C4-2B (cell line): ENCODE data around the gene NPTX2.
"Not testable (repeated sequence)": the region's sequence is repeated elsewhere in the genome, so short reads cannot be mapped to it uniquely, and the experiment has no call there.

ENCODE experiments used
- H3K27ac ChIP-seq: fragments of 450-650 bp; 2 replicates; pipeline ENCODE4 v1.5.1; 2017
- CTCF ChIP-seq: fragments of 450-650 bp; conservative IDR thresholded peaks from 2 replicates; pipeline ENCODE4 v1.5.1; 2017; ENCODE audit warnings: mild to moderate bottlenecking
- ZFX ChIP-seq: fragments of 450-650 bp; IDR thresholded peaks from 2 replicates; pipeline ENCODE4 v1.6.1; 2017

Gene NPTX2, protein sequence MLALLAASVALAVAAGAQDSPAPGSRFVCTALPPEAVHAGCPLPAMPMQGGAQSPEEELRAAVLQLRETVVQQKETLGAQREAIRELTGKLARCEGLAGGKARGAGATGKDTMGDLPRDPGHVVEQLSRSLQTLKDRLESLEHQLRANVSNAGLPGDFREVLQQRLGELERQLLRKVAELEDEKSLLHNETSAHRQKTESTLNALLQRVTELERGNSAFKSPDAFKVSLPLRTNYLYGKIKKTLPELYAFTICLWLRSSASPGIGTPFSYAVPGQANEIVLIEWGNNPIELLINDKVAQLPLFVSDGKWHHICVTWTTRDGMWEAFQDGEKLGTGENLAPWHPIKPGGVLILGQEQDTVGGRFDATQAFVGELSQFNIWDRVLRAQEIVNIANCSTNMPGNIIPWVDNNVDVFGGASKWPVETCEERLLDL

GRCh38 chr7:98617051-98617959, at the start of gene NPTX2:
TSS of gene NPTX2 (plus strand) at chr7:98617285. CDS start at chr7:98617462, 177 bp downstream.
- H3K27ac ChIP-seq, result peak within 1 kb of the TSS; percentile 24
- TF ChIP-seq CTCF, result peak; percentile 90
- TF ChIP-seq ZFX, result peak; percentile 79; the same call in 1 of the 2 replicates

DNA sequence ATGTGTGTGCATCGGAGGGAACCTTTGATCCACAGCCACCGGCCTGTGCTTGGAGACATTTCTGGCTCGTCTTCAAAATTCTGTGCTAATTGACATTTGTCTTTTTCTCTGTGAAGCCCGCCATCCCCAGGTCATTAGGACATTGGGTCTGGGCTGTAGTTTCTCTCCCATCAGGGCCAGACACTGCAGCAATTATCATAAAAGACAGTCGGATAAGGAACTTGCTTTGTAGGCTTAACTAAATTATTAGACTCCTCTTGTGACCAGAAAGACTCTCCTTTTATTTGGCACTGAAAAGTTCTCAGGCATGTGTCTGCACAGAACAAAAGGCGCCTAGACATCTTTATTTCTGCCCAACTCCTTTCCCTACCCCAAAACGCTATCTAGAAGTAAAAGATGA, 49.1 kb upstream of the NPTX2 start:
- no peak overlapping the region for H3K27ac ChIP-seq
- TF ChIP-seq CTCF (no peak), ZFX (no peak)

DNA sequence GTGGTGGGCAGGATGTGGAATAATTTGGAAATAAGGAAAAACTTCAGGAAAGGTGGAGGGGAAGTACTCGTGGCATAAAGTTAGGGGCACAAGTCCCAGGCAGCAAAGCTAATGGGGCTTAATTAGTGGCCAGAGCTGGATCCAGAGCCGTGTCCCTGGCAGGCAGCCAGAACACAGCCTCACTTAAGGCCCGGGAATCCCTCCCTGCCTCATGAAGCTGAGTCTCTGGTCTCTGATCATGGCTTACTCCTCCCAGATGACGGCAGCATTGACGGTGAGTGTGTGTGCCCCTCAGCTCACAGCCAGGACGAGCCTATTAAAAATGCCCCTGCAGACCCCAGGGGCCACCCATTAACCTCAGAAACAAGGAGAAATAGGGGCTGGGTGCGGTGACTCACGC, 48.2 kb upstream of the NPTX2 start:
- no peak for TF ChIP-seq ZFX
- TF ChIP-seq CTCF, result no peak
- no peak overlapping the region for H3K27ac ChIP-seq

GRCh38 chr7:98569691-98570337, 47.3 kb upstream of the NPTX2 start:
- no peak overlapping the region for H3K27ac ChIP-seq
- TF ChIP-seq ZFX, result no peak
- TF ChIP-seq CTCF, result no peak

DNA sequence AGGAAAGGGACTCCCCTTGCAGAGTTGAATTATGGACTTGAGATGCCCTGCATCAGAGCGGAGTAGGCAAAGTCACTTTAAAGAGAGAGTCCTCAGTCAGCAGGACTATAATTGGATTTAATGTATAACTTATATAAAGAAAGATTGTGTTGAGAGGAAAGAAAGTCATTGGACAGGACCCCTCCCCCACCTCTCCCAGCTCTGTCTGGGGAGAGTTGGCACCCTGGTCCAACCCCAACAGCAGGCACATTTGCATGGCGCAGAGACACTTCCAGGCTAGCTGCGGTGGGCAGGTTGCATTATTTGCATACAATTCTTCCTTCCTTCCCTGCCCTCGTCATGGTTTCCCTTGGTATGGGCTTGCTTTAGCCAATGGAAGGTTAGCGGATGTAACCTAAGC, 46.1 kb upstream of the NPTX2 start:
- TF ChIP-seq CTCF, result no peak
- no peak for TF ChIP-seq ZFX
- H3K27ac ChIP-seq, result no peak overlapping the region

DNA sequence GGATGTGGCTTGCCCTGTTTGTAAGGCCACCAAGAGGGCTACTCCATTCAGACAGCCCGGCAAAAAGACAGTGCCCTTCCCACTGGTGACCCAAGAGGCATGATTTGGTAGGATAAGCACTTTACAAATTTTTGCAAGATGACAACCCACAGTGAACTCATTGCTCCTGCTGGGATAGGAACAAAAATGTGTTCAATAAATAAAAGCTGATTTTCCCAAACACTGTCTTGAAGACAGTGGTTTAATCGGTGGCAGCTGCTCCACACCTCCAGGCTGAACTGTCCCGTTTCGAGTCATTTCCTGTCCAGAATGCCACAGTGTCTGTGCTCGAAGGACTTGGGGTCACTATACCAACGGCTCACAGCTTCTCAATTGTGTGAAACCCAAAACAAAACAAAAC, 45.1 kb upstream of the NPTX2 start:
- no peak overlapping the region for H3K27ac ChIP-seq
- TF ChIP-seq ZFX, result no peak
- no peak for TF ChIP-seq CTCF

DNA sequence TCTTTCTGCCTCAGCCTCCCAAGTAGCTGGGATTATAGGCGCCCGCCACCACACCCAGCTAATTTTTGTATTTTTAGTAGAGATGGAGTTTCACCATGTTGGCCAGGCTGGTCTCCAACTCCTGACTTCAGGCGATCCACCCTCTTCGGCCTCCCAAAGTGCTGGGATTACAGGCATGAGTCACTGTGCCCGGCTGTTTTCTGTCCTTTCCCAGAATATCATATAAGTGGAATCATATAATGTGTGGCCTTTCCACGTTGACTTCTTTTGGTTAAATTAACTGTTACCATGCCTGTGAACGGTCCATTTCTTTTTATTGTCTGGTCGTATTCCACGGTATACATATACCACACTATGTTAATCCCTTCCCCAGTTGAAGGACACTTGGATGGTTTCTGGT, 44.4 kb upstream of the NPTX2 start:
- not testable (repeated sequence) for H3K27ac ChIP-seq
